Measurements from ENCODE around the gene POLR1A.

POLR1A gene

GRCh38 chr2:86050301-86050700, 55.4 kb downstream of the POLR1A start:
- H3K27ac ChIP-seq, result no peak overlapping the region
- TF ChIP-seq CTCF (IDR thresholded peaks at IDR 0.05), result no peak

GRCh38 chr2:86049529-86049928, 56.2 kb downstream of the POLR1A start:
- TF ChIP-seq CTCF (IDR thresholded peaks at IDR 0.05) (no peak), ZFX (IDR thresholded peaks at IDR 0.05; ENCODE audit: borderline replicate concordance) (no peak)

GRCh38 chr2:86048888-86049287, 56.8 kb downstream of the POLR1A start:
- TF ChIP-seq ZFX (IDR thresholded peaks at IDR 0.05; ENCODE audit: borderline replicate concordance) (no peak), CTCF (IDR thresholded peaks at IDR 0.05) (no peak)
- H3K27ac ChIP-seq, result no peak overlapping the region

More at GRCh38 chr2:86049529-86049928, 56.2 kb downstream of the POLR1A start:
- H3K27ac ChIP-seq, result no peak overlapping the region

- TF ChIP-seq CTCF (IDR thresholded peaks at IDR 0.05) (no peak), ZFX (IDR thresholded peaks at IDR 0.05; ENCODE audit: borderline replicate concordance) (no peak)
- H3K27ac ChIP-seq, result no peak overlapping the region
Measured at GRCh38 chr2:86048383-86048701, 57.3 kb downstream of the POLR1A start.

GRCh38 chr2:86047575-86048382, 57.9 kb downstream of the POLR1A start:
- TF ChIP-seq CTCF (IDR thresholded peaks at IDR 0.05) (no peak), ZFX (IDR thresholded peaks at IDR 0.05; ENCODE audit: borderline replicate concordance) (no peak)
- no peak overlapping the region for H3K27ac ChIP-seq

- TF ChIP-seq ZFX (IDR thresholded peaks at IDR 0.05; ENCODE audit: borderline replicate concordance), result no peak
Measured at GRCh38 chr2:86045541-86045940, 60.1 kb downstream of the POLR1A start.

GRCh38 chr2:86044614-86045013, 61.1 kb downstream of the POLR1A start:
- no peak overlapping the region for H3K27ac ChIP-seq
- TF ChIP-seq CTCF (IDR thresholded peaks at IDR 0.05) (no peak), ZFX (IDR thresholded peaks at IDR 0.05; ENCODE audit: borderline replicate concordance) (no peak)

More at GRCh38 chr2:86045541-86045940, 60.1 kb downstream of the POLR1A start:
- no peak overlapping the region for H3K27ac ChIP-seq

- no peak overlapping the region for H3K27ac ChIP-seq
- TF ChIP-seq ZFX (IDR thresholded peaks at IDR 0.05; ENCODE audit: borderline replicate concordance) (no peak), CTCF (IDR thresholded peaks at IDR 0.05) (no peak)
Measured at GRCh38 chr2:86044045-86044444, 61.6 kb downstream of the POLR1A start.

Measured in 22Rv1 (cell line).